SK-N-SH (cell line): ENCODE data around the gene SPRR2D.

Experiments
- CHD2 ChIP-seq: fragments of 150-350 bp; IDR thresholded peaks from 2 replicates; pipeline ENCODE4 v1.6.1; 2018; ENCODE audit warnings: low read length; ENCODE audit not compliant: partially characterized antibody
- CTCF ChIP-seq: fragments of 200-600 bp; sonication (generic); IDR thresholded peaks from 2 replicates; pipeline ENCODE4 v1.6.1; 2017; ENCODE audit warnings: antibody characterized with exemption, mild to moderate bottlenecking, moderate library complexity
- EP300 ChIP-seq, 2 experiments: IDR thresholded peaks; 2 replicates each; pipeline versions ENCODE4 v1.4.0 to v1.6.1; 2012; ENCODE audit warnings: borderline replicate concordance in 1 of 2, low read depth in 1 of 2, low read length in 1 of 2
- GABPA ChIP-seq: IDR thresholded peaks from 2 replicates; pipeline ENCODE4 v1.4.0; 2012; ENCODE audit warnings: low read depth, mild to moderate bottlenecking
- NFIC ChIP-seq: IDR thresholded peaks from 2 replicates; pipeline ENCODE4 v1.4.0; 2012; ENCODE audit warnings: borderline replicate concordance
- NRF1 ChIP-seq: IDR thresholded peaks from 2 replicates; pipeline ENCODE4 v1.6.1; 2012; ENCODE audit warnings: low read depth, mild to moderate bottlenecking, low read length
- PBX3 ChIP-seq: IDR thresholded peaks from 2 replicates; pipeline ENCODE4; 2012
- RAD21 ChIP-seq: IDR thresholded peaks from 2 replicates; pipeline ENCODE4 v1.6.1; 2012; ENCODE audit warnings: mild to moderate bottlenecking, low read length
- RFX5 ChIP-seq: IDR thresholded peaks from 2 replicates; pipeline ENCODE4 v1.6.1; 2012; ENCODE audit warnings: mild to moderate bottlenecking, improper control_type of control experiment, low read length
- TAF1 ChIP-seq: IDR thresholded peaks from 2 replicates; pipeline ENCODE4 v1.6.1; 2012; ENCODE audit warnings: low read depth, mild to moderate bottlenecking, low read length, moderate library complexity, borderline replicate concordance
- TCF12 ChIP-seq: IDR thresholded peaks from 2 replicates; pipeline ENCODE4 v1.4.0; 2012
- TEAD4 ChIP-seq: IDR thresholded peaks from 2 replicates; pipeline ENCODE4 v1.4.0; 2012; ENCODE audit warnings: mild to moderate bottlenecking, borderline replicate concordance; ENCODE audit not compliant: insufficient read depth
- YY1 ChIP-seq: IDR thresholded peaks from 2 replicates; pipeline ENCODE4 v1.4.0; 2012; ENCODE audit warnings: low read depth, mild to moderate bottlenecking
- TF ChIP-seq, protein P1 (sequence below): IDR thresholded peaks from 2 replicates; pipeline ENCODE4 v1.6.1; 2012; ENCODE audit warnings: mild to moderate bottlenecking, low read depth, low read length, moderate library complexity

- TF ChIP-seq RFX5 (no peak), EP300 (IDR thresholded peaks at IDR 0.05; ENCODE audit: borderline replicate concordance in 1 of 2, low read depth in 1 of 2, low read length in 1 of 2) (no peak), YY1 (no peak), TAF1 (no peak), TCF12 (no peak), RAD21 (no peak), TEAD4 (no peak), CTCF (peak; percentile 56), GABPA (no peak), PBX3 (no peak), NRF1 (no peak), NFIC (no peak), CHD2 (no peak)
- TF ChIP-seq, protein P1, sequence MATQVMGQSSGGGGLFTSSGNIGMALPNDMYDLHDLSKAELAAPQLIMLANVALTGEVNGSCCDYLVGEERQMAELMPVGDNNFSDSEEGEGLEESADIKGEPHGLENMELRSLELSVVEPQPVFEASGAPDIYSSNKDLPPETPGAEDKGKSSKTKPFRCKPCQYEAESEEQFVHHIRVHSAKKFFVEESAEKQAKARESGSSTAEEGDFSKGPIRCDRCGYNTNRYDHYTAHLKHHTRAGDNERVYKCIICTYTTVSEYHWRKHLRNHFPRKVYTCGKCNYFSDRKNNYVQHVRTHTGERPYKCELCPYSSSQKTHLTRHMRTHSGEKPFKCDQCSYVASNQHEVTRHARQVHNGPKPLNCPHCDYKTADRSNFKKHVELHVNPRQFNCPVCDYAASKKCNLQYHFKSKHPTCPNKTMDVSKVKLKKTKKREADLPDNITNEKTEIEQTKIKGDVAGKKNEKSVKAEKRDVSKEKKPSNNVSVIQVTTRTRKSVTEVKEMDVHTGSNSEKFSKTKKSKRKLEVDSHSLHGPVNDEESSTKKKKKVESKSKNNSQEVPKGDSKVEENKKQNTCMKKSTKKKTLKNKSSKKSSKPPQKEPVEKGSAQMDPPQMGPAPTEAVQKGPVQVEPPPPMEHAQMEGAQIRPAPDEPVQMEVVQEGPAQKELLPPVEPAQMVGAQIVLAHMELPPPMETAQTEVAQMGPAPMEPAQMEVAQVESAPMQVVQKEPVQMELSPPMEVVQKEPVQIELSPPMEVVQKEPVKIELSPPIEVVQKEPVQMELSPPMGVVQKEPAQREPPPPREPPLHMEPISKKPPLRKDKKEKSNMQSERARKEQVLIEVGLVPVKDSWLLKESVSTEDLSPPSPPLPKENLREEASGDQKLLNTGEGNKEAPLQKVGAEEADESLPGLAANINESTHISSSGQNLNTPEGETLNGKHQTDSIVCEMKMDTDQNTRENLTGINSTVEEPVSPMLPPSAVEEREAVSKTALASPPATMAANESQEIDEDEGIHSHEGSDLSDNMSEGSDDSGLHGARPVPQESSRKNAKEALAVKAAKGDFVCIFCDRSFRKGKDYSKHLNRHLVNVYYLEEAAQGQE = no peak
Measured at GRCh38 chr1:153032677-153033308, 8.1 kb downstream of the SPRR2D start.
